Adrenal gland (tissue), 19 donors: ENCODE measurements around the gene GHSR. TPM values are rescaled to one million over a fixed set of nuclear protein-coding genes. Genes with fewer than 3 reads are reported as not detected.
"Not testable (repeated sequence)": the region's sequence is repeated elsewhere in the genome, so short reads cannot be mapped to it uniquely, and the experiment has no call there.

Source experiments
- DNase-seq, 7 donors: peaks; one replicate each; pipeline ENCODE4 v3.0.0-alpha.2; 2019 to 2020
- H3K27ac ChIP-seq, 5 donors: fragments of 200-600 bp; sonication (generic) in 4 of 5; 1 replicate in 3 of 5; 2 replicates in 2 of 5; pipeline versions ENCODE4 v1.5.1 to v1.8.0; 2016 to 2020; ENCODE audit warnings: mild to moderate bottlenecking in 1 of 5
- H3K27me3 ChIP-seq: fragments of 200-600 bp; 2 replicates; pipeline ENCODE4 v1.8.0; 2021
- H3K36me3 ChIP-seq, 2 donors: fragments of 200-600 bp; replicated peaks in 1 of 2; 1 replicate in 1 of 2; 2 replicates in 1 of 2; pipeline versions ENCODE4 v1.5.1 to v1.8.0; 2018 to 2022
- H3K4me1 ChIP-seq, 2 donors: fragments of 200-600 bp; replicated peaks in 1 of 2; 1 replicate in 1 of 2; 2 replicates in 1 of 2; pipeline versions ENCODE4 v1.5.1 to v1.8.0; 2018 to 2021
- H3K4me3 ChIP-seq, 4 donors: fragments of 200-600 bp; sonication (generic) in 3 of 4; one replicate each; pipeline ENCODE4 v1.5.1; 2016 to 2018
- H3K9me3 ChIP-seq, 3 donors: fragments of 200-600 bp; sonication (generic) in 1 of 3; replicated peaks in 1 of 3; 1 replicate in 2 of 3; 2 replicates in 1 of 3; pipeline versions ENCODE4 v1.5.1 to v1.8.0; 2016 to 2021
- POLR2A ChIP-seq, 2 donors: fragments of 450-650 bp; IDR thresholded peaks; one replicate each; pipeline ENCODE4 v1.6.1; 2017; ENCODE audit warnings: antibody characterized with exemption in 2 of 2, mild to moderate bottlenecking in 2 of 2, moderate library complexity in 1 of 2
- WGBS, 4 donors: extraction: QIAGEN DNeasy Blood & Tissue Kit in 2 of 4; methylation state at CpG; one replicate each; pipeline versions ENCODE4 v1.1.5 to v1.1.7; 2013 to 2017; 5-methylcytosine and 5-hydroxymethylcytosine counted together
- intact Hi-C, 2 donors: fragments of 100-400 bp; cut with DNase I; formaldehyde crosslinking; loops; one replicate each; pipeline versions ENCODE4 v1.14.1 to v1.15.0; 2022 to 2023
- long read RNA-seq, 10 donors: library from polyadenylated mRNA in 3 of 10; unstranded in 2 of 10; stranded (forward) in 1 of 10; transcript quantifications; one replicate each; pipeline ENCODE4 v2.0.0 and lab custom pipeline, GENCODE V29; 2021 to 2026
- polyA plus RNA-seq, 3 donors: library from polyadenylated mRNA; stranded (reverse); fragments of 200-250 nt in 2 of 3; fragments of 350-450 nt in 1 of 3; fragmentation: Illumina TruSeq in 1 of 3; extraction: RNeasy Lipid Tissue Mini Kit (QIAGEN cat#74804) in 1 of 3; gene quantifications; one replicate each; pipeline ENCODE4 v1.2.3, GENCODE V29; 2013 to 2014
- total RNA-seq, 9 donors: library from RNA; depleted of rRNA in 4 of 9; stranded (reverse); fragments of >200 nt in 4 of 9; fragments of 120-200 nt in 1 of 9; fragmentation: NEBNext Ultra II Directional in 1 of 9; extraction: Animal tissue kit (Norgen Biotek cat#: 25700) in 1 of 9; gene quantifications; one replicate each; pipeline versions ENCODE4 v1.1.0 to v1.2.4, GENCODE V29; 2013 to 2023
- TF ChIP-seq, protein P1 (sequence below), 6 experiments: fragments of 450-650 bp in 4 of 6; fragments of 200-600 bp in 2 of 6; sonication (generic) in 1 of 6; IDR thresholded peaks; 1 replicate in 5 of 6; 2 replicates in 1 of 6; pipeline versions ENCODE4 v1.5.1 to v1.8.0; 2016 to 2021; ENCODE audit warnings: antibody characterized with exemption in 6 of 6, mild to moderate bottlenecking in 2 of 6, moderate library complexity in 1 of 6
- donor health status: healthy with polysubstance abuse.
- donor health status: Bipolar disorder and iron deficiency.
- donor health status: DM: yes; HTN: yes; CAD: no.
- donor health status: DM: no; HTN: no; CAD: no.
- donor health status: DM: no; HTN: no; CAD: no.
- donor health status: DM: yes; HTN: yes; CAD: no.

GHSR gene, protein sequence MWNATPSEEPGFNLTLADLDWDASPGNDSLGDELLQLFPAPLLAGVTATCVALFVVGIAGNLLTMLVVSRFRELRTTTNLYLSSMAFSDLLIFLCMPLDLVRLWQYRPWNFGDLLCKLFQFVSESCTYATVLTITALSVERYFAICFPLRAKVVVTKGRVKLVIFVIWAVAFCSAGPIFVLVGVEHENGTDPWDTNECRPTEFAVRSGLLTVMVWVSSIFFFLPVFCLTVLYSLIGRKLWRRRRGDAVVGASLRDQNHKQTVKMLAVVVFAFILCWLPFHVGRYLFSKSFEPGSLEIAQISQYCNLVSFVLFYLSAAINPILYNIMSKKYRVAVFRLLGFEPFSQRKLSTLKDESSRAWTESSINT
- total RNA-seq, result 1 to 10 TPM in 1 of 9 donors, under 1 TPM in 2, not detected in 6; 0.28 to 1.8 (median 0.35) TPM
- polyA plus RNA-seq, result under 1 TPM in 1 of 3 donors, not detected in 2; 0.24 TPM
- long read RNA-seq, donor 1, result 0 reads
- long read RNA-seq, donor 2, result 0 reads
- long read RNA-seq, donor 3, result 0 reads
- long read RNA-seq, donor 4, result 0 reads
- long read RNA-seq, donor 5, result 0 reads
- long read RNA-seq, donor 6, result 0 reads
- long read RNA-seq, donor 7, result 0 reads
- long read RNA-seq, donor 8, result 0 reads
- long read RNA-seq, donor 9, result 0 reads
- long read RNA-seq, donor 10, result 0 reads

DNA sequence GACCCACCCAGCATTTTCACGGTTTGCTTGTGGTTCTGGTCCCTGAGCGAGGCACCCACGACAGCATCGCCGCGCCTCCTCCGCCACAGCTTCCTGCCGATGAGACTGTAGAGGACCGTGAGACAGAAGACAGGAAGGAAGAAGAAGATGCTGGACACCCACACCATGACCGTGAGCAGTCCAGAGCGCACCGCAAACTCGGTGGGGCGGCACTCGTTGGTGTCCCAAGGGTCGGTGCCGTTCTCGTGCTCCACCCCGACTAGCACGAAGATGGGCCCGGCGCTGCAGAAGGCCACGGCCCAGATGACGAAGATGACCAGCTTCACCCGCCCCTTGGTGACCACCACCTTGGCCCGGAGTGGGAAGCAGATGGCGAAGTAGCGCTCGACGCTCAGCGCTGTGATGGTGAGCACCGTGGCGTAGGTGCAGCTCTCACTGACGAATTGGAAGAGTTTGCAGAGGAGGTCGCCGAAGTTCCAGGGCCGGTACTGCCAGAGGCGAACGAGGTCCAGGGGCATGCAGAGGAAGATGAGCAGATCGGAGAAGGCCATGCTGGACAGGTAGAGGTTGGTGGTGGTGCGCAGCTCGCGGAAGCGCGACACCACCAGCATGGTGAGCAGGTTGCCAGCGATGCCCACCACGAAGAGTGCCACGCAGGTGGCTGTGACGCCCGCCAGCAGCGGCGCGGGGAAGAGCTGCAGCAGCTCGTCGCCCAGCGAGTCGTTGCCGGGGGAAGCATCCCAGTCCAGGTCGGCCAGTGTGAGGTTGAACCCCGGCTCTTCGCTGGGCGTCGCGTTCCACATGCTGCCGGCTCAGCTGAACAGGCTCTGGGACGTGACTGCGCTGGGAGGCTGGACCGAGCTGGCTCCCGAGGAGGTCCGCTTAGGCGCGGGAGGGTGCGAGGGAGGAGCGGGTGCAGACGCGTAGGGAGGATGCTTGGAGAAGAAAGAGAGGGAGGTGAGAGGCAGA lies at the start of gene GHSR:
TSS of gene GHSR (minus strand) at position 846 of the 969 bp plus-strand sequence. CDS start at position 803, 43 bp downstream.
- Histone ChIP-seq H3K4me3 (no peak within 1 kb of the TSS), H3K27ac (no peak within 1 kb of the TSS), H3K27me3 (peaks cover 57% of the 10 kb centered on the region), H3K36me3 (no peaks in the 10 kb centered on the region), H3K4me1 (peaks cover 0 to 16% of the 10 kb centered on the region in 2 donors), H3K9me3 (no peaks in the 10 kb centered on the region)
- DNase-seq, result no peak
- 8 to 10% (median 9%) methylated on average over 47 to 76 of the region's 76 CpGs for WGBS, 4 donors
- TF ChIP-seq, protein P1, sequence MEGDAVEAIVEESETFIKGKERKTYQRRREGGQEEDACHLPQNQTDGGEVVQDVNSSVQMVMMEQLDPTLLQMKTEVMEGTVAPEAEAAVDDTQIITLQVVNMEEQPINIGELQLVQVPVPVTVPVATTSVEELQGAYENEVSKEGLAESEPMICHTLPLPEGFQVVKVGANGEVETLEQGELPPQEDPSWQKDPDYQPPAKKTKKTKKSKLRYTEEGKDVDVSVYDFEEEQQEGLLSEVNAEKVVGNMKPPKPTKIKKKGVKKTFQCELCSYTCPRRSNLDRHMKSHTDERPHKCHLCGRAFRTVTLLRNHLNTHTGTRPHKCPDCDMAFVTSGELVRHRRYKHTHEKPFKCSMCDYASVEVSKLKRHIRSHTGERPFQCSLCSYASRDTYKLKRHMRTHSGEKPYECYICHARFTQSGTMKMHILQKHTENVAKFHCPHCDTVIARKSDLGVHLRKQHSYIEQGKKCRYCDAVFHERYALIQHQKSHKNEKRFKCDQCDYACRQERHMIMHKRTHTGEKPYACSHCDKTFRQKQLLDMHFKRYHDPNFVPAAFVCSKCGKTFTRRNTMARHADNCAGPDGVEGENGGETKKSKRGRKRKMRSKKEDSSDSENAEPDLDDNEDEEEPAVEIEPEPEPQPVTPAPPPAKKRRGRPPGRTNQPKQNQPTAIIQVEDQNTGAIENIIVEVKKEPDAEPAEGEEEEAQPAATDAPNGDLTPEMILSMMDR (IDR thresholded peaks at IDR 0.05), result no peak
- TF ChIP-seq POLR2A (IDR thresholded peaks at IDR 0.05), result no peak
- intact Hi-C loops, result no loop called here

DNA sequence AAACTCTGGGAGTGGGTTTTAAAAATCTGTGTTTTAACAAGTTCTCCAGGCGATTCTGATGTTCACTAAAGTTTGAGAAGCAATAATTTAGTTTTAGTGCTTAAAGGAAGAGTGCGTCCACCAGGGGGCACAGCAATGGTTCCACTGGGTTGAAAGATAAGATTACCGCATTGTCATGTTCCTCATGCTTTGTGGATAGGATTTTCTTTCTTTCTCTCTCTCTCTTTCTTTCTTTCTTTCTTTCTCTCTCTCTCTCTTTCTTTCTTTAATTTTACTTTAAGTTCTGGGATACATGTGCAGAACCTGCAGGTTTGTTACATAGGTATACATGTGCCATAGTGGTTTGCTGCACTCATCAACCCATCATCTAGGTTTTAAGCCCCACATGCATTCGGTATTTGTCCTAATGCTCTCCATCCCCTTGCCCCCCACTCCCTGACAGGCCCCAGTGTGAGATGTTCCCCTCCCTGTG lies 42.0 kb upstream of the GHSR start:
- intact Hi-C loops, result not testable (repeated sequence)
- peak; percentile 67 to 94 (median 86) for DNase-seq
- 20 to 25% (median 22%) methylated on average over 4 of the region's 4 CpGs for WGBS, 4 donors

DNA sequence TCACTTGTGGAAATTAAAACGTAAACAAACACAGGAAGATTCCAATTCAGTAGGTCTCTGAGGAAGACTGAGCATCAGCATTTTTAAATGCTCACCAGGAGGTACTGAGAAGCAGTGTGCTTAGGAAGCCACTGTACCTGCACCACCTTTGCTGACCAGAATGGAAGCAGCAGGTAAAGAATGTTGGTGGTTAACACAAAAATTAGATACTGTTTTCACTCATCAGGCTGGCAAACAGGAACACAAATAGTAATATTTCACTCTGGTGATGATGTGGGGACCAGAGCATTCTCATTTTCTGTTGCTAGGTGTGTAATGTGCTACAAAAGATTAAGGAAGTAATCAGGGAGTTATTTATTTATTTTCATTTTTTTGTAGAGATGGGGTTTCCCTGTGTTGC lies 29.9 kb upstream of the GHSR start:
- H3K9me3 ChIP-seq, result no peaks in the 10 kb centered on the region
- no peak for TF ChIP-seq POLR2A (IDR thresholded peaks at IDR 0.05)
- TF ChIP-seq, protein P1 (IDR thresholded peaks at IDR 0.05), result no peak
- intact Hi-C loops, result no loop called here
- WGBS, 4 donors, result 56 to 63% (median 60%) methylated on average over 1 of the region's 1 CpG
- H3K36me3 ChIP-seq, result no peaks in the 10 kb centered on the region
- DNase-seq, result no peak
- H3K4me1 ChIP-seq, result no peaks in the 10 kb centered on the region
- no peak overlapping the region for H3K4me3 ChIP-seq
- no peaks in the 10 kb centered on the region for H3K27me3 ChIP-seq
- no peak overlapping the region for H3K27ac ChIP-seq

More for the DNA sequence above, 42.0 kb upstream of the GHSR start:
- not testable (repeated sequence) for H3K27ac ChIP-seq, H3K4me1 ChIP-seq, H3K36me3 ChIP-seq, H3K27me3 ChIP-seq, H3K4me3 ChIP-seq, H3K9me3 ChIP-seq
- TF ChIP-seq, protein P1 (IDR thresholded peaks at IDR 0.05), result peak; percentile 71 to 93 (median 87)
